NCI-H526 (cell line): ENCODE results near the gene CACNG3.

Experiments used
- DNase-seq, 2 experiments: peaks; one replicate each; lab custom pipeline; 2025; lab: John Stamatoyannopoulos, UW

Gene CACNG3

GRCh38 chr16:24396350-24397271, 140.5 kb downstream of the CACNG3 start:
- no peak for DNase-seq

GRCh38 chr16:24409045-24409444, 152.9 kb downstream of the CACNG3 start:
- DNase-seq, result peak in 1 of 2 experiments; percentile 4
